HT-29 (cell line): ENCODE data around the gene NIP7. TPM values are rescaled to one million over a fixed set of nuclear protein-coding genes. Genes with fewer than 3 reads are reported as not detected.

ENCODE experiments used
- DNase-seq: peaks from one replicate; pipeline ENCODE4 v3.0.0-alpha.2; 2015; ENCODE audit warnings: low spot score
- total RNA-seq: library from RNA; depleted of rRNA; stranded (reverse); fragments of >200 nt; shearing (Covaris generic); gene quantifications from 2 replicates; pipeline ENCODE4 v1.2.3, GENCODE V29; 2014

NIP7 gene
- total RNA-seq, 1 experiment from 2014 or later, result 20.1 TPM

GRCh38 chr16:69318911-69319289 is 20.7 kb upstream of the NIP7 start:
- DNase-seq, result no peak

- no peak for DNase-seq
Measured at GRCh38 chr16:69319381-69319780, 20.2 kb upstream of the NIP7 start.

- DNase-seq, result no peak
Measured at GRCh38 chr16:69319826-69320739, 19.5 kb upstream of the NIP7 start.

- no peak for DNase-seq
Measured at GRCh38 chr16:69320740-69321073, 18.9 kb upstream of the NIP7 start.

- DNase-seq, result no peak
Measured at GRCh38 chr16:69321080-69321479, 18.5 kb upstream of the NIP7 start.

- DNase-seq, result no peak
Measured at GRCh38 chr16:69322343-69322742, 17.2 kb upstream of the NIP7 start.

GRCh38 chr16:69323415-69323814 is 16.2 kb upstream of the NIP7 start:
- no peak for DNase-seq

- DNase-seq, result peak; percentile 39
Measured at GRCh38 chr16:69324013-69324531, 15.5 kb upstream of the NIP7 start.

GRCh38 chr16:69324585-69325253 is 14.9 kb upstream of the NIP7 start:
- no peak for DNase-seq

- DNase-seq, result no peak
Measured at GRCh38 chr16:69325784-69326171, 13.8 kb upstream of the NIP7 start.

- peak; percentile 55 for DNase-seq
Measured at GRCh38 chr16:69326172-69326873, 13.2 kb upstream of the NIP7 start.

- DNase-seq, result no peak
Measured at GRCh38 chr16:69327585-69328310, 11.8 kb upstream of the NIP7 start.

GRCh38 chr16:69328854-69329316 is 10.7 kb upstream of the NIP7 start:
- DNase-seq, result peak; percentile 48

GRCh38 chr16:69329369-69330285 is 9.9 kb upstream of the NIP7 start:
- peak; percentile 47 for DNase-seq

GRCh38 chr16:69330286-69331109 is 9.1 kb upstream of the NIP7 start, which contains the start of gene PDF:
TSS of gene PDF (minus strand) at chr16:69330588. CDS start at chr16:69330570, 18 bp downstream.
- DNase-seq, result peak; percentile 96

GRCh38 chr16:69334696-69335095 is 4.9 kb upstream of the NIP7 start:
- no peak for DNase-seq

- DNase-seq, result no peak
Measured at GRCh38 chr16:69338557-69339288, 849 bp upstream of the NIP7 start.

GRCh38 chr16:69340095-69340644 is 598 bp downstream of the NIP7 start:
- peak; percentile 18 for DNase-seq
